ENCODE data around the gene KPNA3.
"Not testable (repeated sequence)": the region's sequence is repeated elsewhere in the genome, so short reads cannot be mapped to it uniquely, and the experiment has no call there.

The KPNA3 gene, protein sequence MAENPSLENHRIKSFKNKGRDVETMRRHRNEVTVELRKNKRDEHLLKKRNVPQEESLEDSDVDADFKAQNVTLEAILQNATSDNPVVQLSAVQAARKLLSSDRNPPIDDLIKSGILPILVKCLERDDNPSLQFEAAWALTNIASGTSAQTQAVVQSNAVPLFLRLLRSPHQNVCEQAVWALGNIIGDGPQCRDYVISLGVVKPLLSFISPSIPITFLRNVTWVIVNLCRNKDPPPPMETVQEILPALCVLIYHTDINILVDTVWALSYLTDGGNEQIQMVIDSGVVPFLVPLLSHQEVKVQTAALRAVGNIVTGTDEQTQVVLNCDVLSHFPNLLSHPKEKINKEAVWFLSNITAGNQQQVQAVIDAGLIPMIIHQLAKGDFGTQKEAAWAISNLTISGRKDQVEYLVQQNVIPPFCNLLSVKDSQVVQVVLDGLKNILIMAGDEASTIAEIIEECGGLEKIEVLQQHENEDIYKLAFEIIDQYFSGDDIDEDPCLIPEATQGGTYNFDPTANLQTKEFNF

DNA sequence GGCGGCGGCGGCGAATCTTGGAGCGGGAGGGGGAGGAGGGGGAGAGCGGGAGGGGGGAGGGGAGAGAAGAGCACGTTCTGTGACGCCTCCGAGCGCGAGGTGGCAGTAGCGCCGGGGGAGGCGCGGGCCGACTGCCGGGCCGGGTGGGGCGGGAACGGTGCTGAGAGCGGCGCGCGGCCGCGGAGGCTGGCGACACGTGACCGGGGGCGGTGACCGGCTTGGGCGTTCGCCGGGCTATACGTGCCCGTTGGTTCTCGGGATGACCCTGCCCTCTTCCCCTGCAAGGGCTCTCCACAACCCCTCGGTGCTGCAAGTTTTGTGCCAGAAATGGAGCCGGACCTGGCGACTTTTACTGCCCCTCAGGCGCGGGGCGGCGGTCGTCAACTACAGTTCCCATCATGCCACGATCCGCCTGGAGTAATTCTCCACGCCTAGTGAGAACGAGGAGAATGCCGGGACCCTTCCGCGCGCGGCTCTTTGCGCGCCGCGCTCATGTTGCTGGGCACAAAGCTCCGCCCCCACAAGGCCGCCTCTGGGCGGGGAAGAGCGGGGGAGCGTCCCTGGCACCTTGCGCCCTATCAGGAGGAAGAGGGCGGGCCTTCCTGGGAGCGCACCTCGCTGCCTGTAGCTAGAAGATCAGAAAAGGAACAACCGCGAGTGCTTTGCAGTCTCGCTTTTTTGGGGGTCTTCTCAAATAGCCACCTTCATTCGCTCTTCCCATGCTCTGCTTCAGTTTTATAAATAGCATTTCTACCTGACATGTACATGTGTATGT, at the start of gene KPNA3:
Gene KPNA3 (minus strand): TSS at position 133 of the 775 bp plus-strand sequence. CDS start 176 bp downstream, outside the sequence.
- peak; percentile 94 for DNase-seq

DNA sequence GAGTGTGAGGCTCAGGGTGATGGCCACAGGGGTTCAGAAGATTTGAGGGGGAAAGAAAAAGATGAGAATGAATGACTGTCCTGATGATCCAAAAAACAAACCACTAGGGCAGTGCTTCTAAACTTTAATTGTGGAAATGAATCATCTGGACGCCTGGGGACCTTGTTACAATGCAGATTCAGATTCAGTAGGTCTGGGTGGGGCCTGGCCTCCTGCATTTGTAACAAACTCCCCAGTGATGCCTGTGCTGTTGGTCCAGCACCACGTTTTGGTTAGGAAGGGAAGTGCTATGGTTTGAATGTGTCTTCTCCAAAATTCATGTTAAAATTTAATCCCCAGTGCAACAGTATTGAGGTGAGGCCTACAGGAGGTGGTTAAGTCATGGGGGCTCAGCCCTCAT, 49.5 kb upstream of the KPNA3 start:
- DNase-seq, result no peak

DNA sequence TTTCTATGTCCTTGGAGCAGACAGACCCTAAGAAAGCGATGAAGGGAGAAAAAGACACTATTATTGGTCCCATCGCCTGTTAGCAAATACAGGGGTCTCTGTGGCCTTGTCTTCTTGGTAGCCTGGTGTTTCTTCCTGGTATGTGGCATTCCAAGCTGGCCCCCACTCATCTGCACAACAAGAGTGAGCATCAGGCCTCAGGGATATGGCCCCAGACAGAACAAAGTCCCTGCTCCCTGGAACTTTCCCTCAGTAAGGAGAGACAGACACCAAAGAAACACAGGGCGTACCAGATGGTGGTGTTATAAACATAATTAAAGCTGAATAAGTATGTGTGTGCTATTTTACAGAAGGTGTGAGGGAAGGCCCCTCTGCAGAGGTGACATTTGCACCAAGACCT, 48.2 kb upstream of the KPNA3 start:
- DNase-seq, result no peak

DNA sequence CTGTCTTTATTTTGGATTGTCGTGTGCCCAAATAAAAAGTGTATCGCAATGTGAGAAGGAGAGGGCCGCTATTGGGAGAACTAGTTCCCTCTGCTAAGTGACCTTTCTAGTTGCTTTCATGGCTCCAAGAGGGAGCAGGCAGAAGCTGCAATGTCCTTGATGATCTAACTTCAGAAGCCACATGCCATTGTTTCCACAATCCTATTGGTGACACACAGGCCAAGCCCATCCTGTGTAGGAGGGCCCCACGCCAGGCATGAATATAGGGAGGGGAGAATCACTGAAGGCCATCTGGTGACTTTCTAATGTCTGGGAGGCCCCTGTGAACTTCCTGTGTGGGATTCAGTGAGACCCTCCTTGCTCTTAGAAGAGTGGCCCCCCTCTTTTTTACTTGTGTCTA, 47.8 kb upstream of the KPNA3 start:
- no peak for DNase-seq

DNA sequence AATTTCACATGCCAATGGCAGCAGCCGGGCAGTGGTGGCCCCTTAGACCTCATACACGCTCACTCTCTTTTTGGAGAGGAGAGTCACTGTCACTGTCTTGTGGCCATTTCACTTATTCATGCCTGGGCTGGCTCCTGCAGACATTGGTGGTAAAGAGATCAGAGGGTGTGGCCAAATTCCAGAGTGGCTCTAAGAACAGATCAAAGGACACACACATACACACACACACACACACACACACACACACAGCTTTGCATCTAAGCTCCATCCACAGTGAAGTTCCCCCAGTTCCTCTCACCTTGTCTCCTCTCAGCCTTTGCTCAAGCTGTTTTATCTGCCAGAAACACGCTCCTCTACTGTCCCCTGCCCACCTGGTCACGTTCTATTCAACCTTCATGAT, 46.5 kb upstream of the KPNA3 start:
- DNase-seq, result no peak

DNA sequence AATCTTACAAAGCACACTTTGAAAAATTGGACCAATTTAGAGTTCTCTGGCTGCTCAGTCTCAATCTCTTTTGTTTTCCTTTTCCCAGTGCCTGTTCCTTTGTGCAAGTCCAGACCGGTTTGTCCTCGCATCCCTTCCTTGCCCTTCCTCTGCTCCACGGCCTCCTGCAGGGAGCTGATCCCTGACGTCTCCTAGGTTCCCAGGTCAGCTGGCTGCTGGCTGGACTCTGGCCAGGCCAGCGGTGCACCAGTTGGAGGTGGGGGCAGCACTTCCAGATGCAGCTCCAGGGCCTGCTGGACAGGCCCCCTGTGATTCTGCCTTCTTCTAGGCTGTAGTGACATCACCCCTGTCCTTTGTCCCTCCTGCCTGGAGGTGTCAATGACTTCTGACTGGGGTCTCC, 44.0 kb upstream of the KPNA3 start:
- no peak for DNase-seq

DNA sequence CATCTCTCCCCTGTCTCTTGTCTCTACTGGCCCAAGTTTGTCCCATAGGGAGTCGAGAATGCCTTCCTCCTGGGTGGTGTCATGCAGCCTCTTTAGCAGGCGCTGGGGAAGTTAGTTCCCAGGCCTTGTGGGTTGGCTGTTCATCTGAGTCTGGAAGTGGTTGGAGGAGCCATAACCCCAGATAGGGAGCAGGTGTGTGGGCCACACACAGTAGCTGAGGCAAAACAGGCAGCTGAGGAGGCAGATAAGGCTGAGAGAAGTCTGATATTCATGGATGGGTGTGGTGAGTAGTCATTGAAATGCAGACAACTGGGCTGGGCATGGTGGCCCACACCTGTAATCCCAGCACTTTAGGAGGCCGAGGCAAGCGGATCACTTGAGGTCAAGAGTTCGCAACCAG, 40.9 kb upstream of the KPNA3 start:
- DNase-seq, result no peak

DNA sequence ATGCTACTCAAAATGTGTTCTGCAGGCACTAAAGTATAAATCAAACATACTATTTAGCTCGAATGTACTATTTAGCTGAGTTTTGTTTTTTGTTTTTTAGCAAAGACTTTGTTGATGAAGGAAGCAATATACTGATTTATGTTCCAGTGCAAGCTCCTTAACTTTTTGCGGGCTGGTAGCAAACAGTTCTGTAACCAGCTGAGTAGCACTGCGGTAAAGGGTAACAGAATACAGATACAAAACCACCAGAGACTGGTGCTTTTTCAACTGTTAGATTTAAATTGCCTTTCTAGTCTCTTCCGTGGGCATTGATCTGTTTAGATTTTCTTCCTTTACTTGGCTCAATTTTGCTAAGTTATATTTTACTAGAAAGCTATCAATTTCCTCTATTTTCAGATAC, 39.0 kb upstream of the KPNA3 start:
- no peak for DNase-seq

DNA sequence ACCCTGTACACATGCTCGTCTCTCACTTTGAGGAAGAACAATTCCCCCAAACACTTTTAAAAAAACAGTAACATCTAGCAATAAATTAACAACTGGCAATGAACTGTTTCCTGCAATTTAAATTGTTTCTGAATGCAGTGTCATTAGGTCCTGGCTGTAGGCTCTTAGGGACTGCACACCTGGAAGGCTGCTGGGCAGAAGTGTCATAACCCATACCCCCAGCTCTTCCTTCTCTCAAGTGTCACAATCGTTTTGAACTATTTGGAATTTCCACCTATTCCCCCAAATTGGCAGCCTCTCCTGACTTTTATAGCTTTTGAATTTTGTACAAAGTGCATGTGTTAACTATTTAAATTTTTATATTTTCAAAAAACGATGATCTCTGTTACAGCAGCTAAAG, 38.2 kb upstream of the KPNA3 start:
- no peak for DNase-seq

DNA sequence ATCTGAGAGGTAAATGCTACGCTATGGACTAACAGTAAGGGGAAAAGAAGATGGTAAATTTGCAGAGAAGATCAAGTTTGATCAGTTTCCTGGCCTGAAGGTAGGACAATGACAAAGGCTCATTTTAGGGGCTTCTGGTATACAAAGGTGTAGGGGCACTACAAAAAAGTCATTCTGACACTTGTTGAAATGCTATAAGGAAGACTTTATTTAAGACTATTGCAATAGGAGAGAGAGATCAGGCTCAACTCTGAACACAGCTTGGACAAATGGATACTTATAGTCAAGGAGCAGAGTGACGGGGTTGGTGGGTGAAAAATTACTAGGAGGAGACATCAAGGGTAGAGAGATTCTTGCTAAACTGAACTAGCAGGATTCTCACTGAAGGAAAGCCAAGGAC, 37.2 kb upstream of the KPNA3 start:
- no peak for DNase-seq

DNA sequence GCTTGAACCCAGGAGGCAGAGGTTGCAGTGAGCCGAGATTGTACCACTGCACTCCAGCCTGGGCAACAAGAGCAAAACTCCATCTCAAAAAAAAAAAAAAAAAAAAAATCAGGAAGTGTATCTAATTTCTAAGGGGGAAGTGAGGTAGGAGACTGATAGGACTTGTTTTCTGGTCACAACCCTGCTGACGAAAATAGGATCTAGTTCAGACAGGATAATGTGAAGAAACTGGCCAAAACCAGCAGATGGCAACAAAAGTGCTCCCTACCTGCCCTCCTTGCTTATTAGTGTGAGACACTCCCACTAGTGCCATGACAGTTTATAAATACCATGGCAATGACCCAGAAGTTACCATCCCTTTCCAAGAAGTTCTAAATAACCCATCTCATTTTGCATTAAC, 36.0 kb upstream of the KPNA3 start:
- no peak for DNase-seq

DNA sequence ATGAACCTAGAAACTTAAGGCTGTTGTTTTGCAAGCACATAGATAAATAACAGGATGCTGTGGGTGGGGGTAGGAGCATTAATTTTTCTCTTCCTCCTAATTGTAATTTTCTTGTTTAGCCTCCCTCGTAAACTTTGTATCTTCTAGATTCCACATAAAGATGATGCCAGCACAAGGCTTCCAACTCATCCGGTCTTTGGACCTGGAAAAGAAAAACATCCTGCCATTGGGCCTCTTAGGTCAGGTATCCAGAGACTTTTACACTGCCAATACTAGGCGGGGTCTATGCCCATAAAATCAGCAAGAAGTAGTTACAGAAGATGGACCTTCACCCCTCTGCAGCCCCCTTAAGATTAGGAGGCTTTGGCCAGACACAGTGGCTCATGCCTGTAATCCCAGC, 35.4 kb upstream of the KPNA3 start:
- no peak for DNase-seq

DNA sequence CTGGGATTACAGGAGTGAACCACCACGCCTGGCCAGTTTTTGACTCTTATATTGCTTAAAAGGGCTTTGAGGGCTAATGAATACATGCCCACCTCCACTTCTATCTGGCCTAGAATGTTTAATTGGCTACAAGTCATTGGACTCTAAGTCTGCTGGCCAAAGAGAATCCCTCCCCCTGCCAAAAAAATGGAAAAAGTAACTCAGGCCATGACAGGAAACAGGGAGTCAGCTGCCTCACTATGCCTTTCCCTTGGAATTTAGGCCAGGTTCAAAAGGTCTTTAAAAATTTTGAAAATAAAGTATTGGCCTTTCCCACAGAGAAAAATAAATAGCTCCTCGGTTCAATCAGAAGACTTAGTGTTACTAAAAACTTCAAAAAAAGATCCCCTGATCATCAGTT, 34.9 kb upstream of the KPNA3 start:
- no peak for DNase-seq

DNA sequence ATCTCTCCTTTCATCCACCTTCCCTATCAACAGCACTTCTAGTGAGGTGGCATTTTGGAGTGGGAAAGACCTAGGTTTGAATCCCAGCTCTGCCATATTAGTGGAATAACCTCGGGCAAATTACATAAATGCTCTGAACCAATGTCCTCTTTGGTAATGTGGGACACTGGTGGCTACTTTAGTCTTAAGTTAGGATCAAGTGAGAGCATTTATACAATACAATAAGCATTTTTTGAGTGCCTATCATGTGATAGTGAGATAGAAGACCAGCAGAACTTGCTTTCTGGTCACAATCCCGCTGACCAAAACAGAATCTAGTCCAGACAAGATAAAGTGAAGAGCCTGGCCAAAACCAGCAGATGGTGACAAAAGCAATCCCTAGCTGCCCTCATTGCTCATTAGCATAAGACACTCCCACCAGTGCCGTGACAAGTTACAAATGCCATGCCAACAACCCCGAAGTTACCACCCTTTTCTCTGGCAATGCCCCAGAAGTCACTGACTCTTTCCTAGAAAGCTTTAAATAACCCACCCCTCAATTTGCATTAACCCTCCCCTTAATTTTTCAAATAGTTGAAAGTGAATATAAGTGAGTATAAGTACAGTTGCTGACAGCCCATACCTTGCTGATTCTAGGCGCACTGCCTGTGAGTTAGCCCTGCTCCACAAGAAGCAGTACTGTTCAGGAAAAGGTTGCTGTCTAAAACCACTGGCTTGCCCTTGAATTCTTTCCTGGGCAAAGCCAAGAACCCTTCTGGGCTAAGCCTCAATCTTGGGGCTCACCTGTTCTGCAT, 28.9 kb upstream of the KPNA3 start:
- no peak for DNase-seq

DNA sequence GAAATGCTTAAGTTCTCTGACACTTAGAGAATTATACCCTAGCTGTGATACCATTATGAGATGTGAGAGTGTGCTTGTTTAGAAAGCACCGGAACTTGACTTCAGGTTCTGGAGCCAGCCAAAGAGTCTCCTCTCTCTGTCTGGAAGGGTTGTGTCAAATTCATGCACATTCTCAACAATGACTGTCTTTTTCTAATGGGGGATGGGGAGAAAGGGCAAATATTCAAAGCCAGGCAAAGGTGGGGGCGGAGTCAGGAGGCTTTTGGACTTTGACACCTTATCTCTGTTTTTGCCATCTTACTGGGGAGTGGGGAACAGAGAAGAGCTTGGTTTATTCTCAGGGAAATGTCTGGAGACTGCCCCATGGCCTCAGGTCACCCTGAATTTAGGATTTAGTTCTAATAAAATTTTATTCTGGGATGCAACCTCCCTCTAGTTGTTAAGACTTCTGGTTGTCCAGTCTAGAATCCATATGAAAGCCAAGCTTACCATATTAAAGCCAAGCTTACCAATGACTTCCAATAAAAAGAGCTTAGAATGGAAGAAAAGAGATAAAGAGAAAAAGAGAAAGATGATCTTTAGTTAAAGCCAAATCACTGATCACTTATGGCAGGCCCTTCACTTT, 28.2 kb upstream of the KPNA3 start:
- DNase-seq, result no peak

DNA sequence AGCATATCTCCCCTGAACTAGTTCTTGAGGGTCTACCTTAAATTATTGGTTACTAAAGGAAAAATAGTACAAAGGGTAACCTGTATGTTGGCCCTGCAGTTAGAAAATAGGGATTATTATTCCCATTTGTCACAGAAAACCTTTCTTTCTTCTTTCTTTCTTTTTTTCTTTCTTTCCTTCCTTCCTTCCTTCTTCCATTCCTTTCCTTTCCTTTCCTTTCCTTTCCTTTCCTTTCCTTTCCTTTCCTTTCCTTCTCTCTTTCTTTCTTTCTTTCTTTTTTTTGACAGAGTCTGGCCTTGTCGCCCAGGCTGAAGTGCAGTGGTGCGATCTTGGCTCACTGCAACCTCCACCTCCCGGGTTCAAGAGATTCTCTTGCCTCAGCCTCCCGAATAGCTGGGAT, 23.6 kb upstream of the KPNA3 start:
- not testable (repeated sequence) for DNase-seq

DNA sequence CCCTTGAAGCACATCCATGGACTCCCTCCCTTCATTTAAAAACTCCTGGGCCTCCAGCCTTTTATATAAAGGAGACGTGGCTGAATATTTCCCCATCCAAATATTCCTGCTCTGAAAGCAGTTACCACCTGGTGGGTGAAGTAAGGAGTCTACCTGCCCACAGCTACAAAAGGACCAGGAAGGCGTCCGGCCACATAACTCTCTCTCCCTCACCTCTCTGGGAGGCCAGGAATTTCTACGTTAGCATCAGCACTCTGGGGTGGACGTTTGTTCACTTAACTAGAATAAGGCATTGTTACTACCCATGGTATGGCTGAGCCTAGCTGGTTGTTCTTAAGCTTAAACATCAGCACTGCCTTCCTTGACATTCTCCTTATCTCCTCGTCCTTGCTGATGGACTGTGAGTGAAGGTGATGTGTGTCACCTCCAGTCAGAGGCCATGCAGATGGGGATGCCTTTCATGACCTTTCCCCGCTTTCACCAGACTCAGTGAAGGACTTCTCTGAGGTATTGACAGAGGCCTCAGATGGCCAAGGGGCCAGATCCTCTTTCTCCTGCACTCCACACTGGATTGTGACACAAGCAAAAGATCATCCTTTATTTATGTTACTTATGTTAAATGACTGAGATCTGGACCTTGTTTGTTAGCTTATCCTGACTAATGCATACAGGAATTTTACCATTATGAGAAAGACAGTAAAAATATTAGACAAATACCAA, 22.2 kb upstream of the KPNA3 start:
- DNase-seq, result no peak

DNA sequence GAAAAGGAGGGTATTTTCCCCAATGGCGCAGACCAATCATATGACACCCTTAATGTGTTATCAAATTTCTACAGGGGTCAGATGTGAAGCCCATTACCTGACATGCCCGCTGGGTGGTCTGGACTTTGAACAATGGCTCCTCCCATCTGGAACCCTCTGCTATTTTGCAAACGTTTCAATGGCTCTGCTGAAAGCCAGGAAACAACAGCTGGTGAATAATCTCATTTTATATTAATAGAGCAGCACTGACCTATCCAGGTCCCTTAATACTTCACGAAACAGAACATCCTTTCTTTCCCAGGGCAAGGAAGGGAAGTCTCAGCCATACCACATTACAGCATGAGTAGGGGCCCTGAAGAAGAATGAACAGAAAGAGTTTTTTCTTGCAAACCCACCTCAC, 20.3 kb upstream of the KPNA3 start:
- DNase-seq, result no peak

DNA sequence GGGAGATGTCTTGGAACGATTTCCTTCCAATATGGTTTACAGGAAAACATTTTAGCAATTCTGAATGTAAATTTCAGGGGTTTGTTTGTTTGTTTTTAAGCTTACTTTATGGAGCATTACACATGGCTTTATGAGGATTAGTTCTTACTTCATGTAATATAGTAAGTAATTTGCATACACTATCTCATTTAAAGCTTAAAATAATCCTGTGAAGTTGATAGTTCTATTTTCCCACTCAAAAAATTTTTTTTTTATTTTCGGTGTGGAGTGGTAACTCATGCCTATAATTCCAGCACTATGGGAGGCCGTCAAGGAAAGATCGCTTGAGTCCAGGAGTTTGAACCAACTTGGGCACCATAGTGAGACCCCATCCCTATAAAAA, 19.0 kb upstream of the KPNA3 start:
- no peak for DNase-seq

DNA sequence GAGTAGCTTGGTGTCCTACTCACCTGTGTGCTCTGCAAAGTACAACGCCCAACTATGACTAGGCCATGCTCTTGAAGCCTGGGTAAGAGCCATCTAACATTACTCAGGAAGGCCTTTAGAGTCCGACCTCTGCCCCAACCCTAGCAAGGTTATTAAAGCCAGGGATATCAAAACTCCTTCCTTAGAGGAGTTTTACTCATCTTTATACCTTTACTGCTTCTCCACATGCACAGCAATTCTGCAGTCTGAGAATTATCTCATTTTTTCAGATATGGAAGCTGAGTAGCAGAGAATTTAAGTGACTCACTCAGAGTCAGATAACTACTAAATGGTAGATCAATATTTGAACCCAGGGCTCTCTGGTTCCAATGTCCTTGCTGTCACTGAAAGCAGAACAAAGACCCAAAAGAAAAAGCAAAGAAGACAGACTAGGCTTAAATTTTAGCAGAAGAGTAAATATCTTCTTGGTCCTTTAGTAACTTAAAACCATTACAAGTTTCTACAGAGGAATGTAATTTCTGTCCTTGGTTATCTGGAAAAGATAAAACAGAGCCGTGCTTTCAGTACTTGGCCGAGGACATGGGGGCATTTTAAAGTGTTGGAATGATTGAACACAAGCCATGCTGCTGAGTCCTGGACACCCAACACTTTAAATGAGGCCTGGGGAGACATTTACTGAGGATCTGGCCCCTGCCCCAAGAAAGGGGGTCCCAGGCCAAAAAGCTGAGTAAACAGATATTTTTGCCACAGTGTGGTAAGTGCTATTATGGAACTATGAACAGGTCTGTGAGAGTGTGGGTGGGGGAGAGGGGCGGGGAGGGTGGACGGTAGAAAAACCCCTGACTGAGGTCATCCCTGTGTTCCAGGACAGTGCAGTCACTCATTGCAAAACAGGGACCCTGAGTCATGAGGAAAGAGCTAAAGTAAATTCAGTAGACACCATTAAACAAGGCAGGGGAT, 18.4 kb upstream of the KPNA3 start:
- no peak for DNase-seq

DNA sequence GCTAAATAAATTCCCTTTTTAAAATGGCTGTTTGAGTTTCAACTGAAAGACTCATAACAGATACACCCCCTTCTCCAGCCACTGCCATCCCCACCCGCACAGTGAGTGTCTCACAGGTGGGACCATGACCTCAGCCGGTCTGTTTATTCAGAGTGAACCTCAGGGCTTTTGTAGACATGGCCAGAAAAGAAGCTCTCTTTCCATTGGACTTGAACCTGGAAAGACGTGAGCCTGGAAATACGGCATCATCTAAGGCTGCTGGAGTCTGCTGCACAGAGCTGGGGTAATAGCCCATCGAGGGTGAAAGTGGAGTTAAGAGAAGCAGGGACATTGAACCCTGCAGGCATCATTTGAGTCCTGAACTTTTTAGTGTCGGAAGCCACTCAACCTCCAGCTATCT, 15.2 kb upstream of the KPNA3 start:
- no peak for DNase-seq
